HEK293 (cell line): ENCODE data around the gene NPW.

ENCODE experiments used
- CTCF ChIA-PET: fragments of 350-600 bp; formaldehyde crosslinking; extraction: SDS; loops from one replicate; lab custom pipeline; 2021; ENCODE audit warnings: antibody characterized with exemption; lab: Yijun Ruan, JAX
- POLR2A ChIA-PET: fragments of 300-600 bp; formaldehyde crosslinking; extraction: SDS; loops from one replicate; lab custom pipeline; 2020; ENCODE audit warnings: antibody characterized with exemption, inconsistent platforms; lab: Yijun Ruan, JAX
- H3K27ac ChIP-seq: fragments of 200-500 bp; sonication (Bioruptor generic); 2 replicates; pipeline ENCODE4 v1.5.1; 2014; ENCODE audit warnings: low read depth, low read length, control low read depth, inconsistent platforms; ENCODE audit errors: extremely low read depth
- H3K36me3 ChIP-seq, 2 experiments: fragments of 200-500 bp in 1 of 2; sonication (Bioruptor generic) in 1 of 2; 1 replicate in 1 of 2; 2 replicates in 1 of 2; pipeline ENCODE4 v1.5.1; 2014 to 2017; ENCODE audit warnings: inconsistent platforms in 2 of 2, low read length in 2 of 2; ENCODE audit not compliant: control insufficient read depth in 2 of 2, insufficient read depth in 1 of 2
- H3K4me1 ChIP-seq: fragments of 200-500 bp; sonication (Bioruptor generic); 2 replicates; pipeline ENCODE4 v1.5.1; 2014; ENCODE audit warnings: mild to moderate bottlenecking, low read length, inconsistent platforms; ENCODE audit not compliant: control insufficient read depth, insufficient read depth
- H3K4me3 ChIP-seq: 2 replicates; pipeline ENCODE4 v1.5.1; 2011; ENCODE audit warnings: low read depth, mild to moderate bottlenecking, control low read depth, low read length, moderate library complexity
- H3K9me3 ChIP-seq: fragments of 200-500 bp; sonication (Bioruptor generic); 2 replicates; pipeline ENCODE4 v1.5.1; 2014; ENCODE audit warnings: low read depth, low read length, inconsistent platforms; ENCODE audit not compliant: control insufficient read depth, insufficient read depth
- ZNF132 ChIP-seq: fragments of 450-650 bp; formaldehyde crosslinking; IDR thresholded peaks from 2 replicates; pipeline ENCODE4 v1.5.1; 2017; ENCODE audit warnings: missing biosample characterization, missing genetic modification characterization, borderline replicate concordance
- ZNF302 ChIP-seq: fragments of 450-650 bp; formaldehyde crosslinking; IDR thresholded peaks from 2 replicates; pipeline ENCODE4 v1.5.1; 2016; ENCODE audit warnings: missing biosample characterization, missing genetic modification characterization, low read depth
- ZNF426 ChIP-seq: fragments of 450-650 bp; formaldehyde crosslinking; IDR thresholded peaks from 2 replicates; pipeline ENCODE4 v1.5.1; 2017; ENCODE audit warnings: missing biosample characterization, missing genetic modification characterization, mild to moderate bottlenecking, inconsistent platforms, moderate library complexity
- ZNF473 ChIP-seq: fragments of 450-650 bp; formaldehyde crosslinking; IDR thresholded peaks from 2 replicates; pipeline ENCODE4 v1.5.1; 2017; ENCODE audit warnings: missing biosample characterization, missing genetic modification characterization
- ZNF518A ChIP-seq: fragments of 450-650 bp; formaldehyde crosslinking; conservative IDR thresholded peaks from 2 replicates; pipeline ENCODE4 v1.5.1; 2016; ENCODE audit warnings: low read depth, missing biosample characterization, missing genetic modification characterization
- ZNF600 ChIP-seq: fragments of 450-650 bp; formaldehyde crosslinking; IDR thresholded peaks from 2 replicates; pipeline ENCODE4 v1.5.1; 2016; ENCODE audit warnings: missing biosample characterization, missing genetic modification characterization
- ZNF704 ChIP-seq: fragments of 450-650 bp; formaldehyde crosslinking; IDR thresholded peaks from 2 replicates; pipeline ENCODE4 v1.5.1; 2016; ENCODE audit warnings: missing biosample characterization, missing genetic modification characterization
- ZSCAN30 ChIP-seq: fragments of 450-650 bp; IDR thresholded peaks from 2 replicates; pipeline ENCODE4 v1.5.1; 2018; ENCODE audit warnings: missing biosample characterization, mild to moderate bottlenecking, missing genetic modification characterization, moderate library complexity
- ZSCAN4 ChIP-seq: fragments of 450-650 bp; formaldehyde crosslinking; IDR thresholded peaks from 2 replicates; pipeline ENCODE4 v1.5.1; 2017; ENCODE audit warnings: missing biosample characterization, missing genetic modification characterization
- TF ChIP-seq, protein P1 (sequence below): fragments of 450-650 bp; formaldehyde crosslinking; IDR thresholded peaks from 2 replicates; pipeline ENCODE4 v1.5.1; 2016; ENCODE audit warnings: missing biosample characterization, missing genetic modification characterization
- TF ChIP-seq, protein P2 (sequence below): fragments of 450-650 bp; formaldehyde crosslinking; IDR thresholded peaks from 2 replicates; pipeline ENCODE4; 2016; ENCODE audit warnings: missing biosample characterization, missing genetic modification characterization

Gene NPW

DNA sequence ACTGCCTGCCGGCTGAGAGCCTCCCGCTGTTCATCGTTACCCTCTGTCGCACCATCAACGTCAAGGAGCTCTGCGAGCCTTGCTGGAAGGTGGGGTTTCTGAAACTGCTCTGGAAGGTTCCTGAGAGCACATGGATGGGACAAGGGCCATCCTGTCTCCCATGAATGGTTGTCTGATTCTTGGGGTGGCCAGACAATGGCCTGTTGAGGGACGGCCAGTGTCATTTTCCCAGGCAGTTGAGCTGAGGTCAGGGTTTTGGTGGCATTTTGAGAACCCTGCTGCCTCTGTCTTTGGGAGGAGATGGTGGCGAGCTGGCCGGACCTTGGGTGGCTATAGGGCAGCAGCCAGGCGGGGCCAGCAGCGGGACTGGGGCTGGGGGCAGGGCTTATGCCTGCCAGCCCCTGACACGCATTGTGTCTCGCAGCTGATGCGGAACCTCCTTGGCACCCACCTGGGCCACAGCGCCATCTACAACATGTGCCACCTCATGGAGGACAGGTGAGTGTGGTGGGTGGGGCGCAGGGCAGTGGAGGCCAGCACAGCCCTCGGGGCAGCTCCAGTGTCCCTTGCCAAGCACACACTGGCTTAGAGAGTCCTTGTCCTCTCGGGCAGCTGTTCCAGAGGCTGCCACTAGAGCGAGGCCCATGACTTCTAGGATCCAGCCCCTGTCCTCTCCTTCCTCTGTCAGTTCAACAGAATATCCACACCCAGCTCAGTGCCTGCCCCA is 37.3 kb downstream of the NPW start:
- H3K36me3 ChIP-seq: peaks cover 0 to 81% of the 10 kb centered on the region in 2 experiments; a peak in 2 of 3 replicates
- POLR2A ChIA-PET: interaction anchor here (1.0 to 2.0 kb wide), 2 partner anchors 9 to 28 kb away, joined by 3 to 6 read pairs; partner anchors contain the start of genes NTHL1 and TSC2

More for the DNA sequence above, 37.3 kb downstream of the NPW start:
- TF ChIP-seq ZNF518A: no peak
- TF ChIP-seq, protein P1, sequence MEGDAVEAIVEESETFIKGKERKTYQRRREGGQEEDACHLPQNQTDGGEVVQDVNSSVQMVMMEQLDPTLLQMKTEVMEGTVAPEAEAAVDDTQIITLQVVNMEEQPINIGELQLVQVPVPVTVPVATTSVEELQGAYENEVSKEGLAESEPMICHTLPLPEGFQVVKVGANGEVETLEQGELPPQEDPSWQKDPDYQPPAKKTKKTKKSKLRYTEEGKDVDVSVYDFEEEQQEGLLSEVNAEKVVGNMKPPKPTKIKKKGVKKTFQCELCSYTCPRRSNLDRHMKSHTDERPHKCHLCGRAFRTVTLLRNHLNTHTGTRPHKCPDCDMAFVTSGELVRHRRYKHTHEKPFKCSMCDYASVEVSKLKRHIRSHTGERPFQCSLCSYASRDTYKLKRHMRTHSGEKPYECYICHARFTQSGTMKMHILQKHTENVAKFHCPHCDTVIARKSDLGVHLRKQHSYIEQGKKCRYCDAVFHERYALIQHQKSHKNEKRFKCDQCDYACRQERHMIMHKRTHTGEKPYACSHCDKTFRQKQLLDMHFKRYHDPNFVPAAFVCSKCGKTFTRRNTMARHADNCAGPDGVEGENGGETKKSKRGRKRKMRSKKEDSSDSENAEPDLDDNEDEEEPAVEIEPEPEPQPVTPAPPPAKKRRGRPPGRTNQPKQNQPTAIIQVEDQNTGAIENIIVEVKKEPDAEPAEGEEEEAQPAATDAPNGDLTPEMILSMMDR: peak; percentile 56
- no peak for TF ChIP-seq ZNF473 (tag by site-specific recombination)
- no peak for TF ChIP-seq ZNF704 (tag by site-specific recombination)
- TF ChIP-seq ZNF600 (tag by site-specific recombination): peak; percentile 21; the same call in 1 of the 2 replicates
- no peak for TF ChIP-seq ZSCAN4 (tag by site-specific recombination)
- TF ChIP-seq ZSCAN30 (tag by site-specific recombination): no peak
- no peak for TF ChIP-seq ZNF302
- no peak for TF ChIP-seq ZNF426 (tag by site-specific recombination)
- no peak for TF ChIP-seq ZNF132
- TF ChIP-seq, protein P2, sequence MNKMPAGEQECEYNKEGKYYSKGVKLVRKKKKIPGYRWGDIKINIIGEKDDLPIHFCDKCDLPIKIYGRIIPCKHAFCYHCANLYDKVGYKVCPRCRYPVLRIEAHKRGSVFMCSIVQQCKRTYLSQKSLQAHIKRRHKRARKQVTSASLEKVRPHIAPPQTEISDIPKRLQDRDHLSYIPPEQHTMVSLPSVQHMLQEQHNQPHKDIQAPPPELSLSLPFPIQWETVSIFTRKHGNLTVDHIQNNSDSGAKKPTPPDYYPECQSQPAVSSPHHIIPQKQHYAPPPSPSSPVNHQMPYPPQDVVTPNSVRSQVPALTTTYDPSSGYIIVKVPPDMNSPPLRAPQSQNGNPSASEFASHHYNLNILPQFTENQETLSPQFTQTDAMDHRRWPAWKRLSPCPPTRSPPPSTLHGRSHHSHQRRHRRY: no peak
- no peak overlapping the region for H3K4me3 ChIP-seq
- no peaks in the 10 kb centered on the region for H3K4me1 ChIP-seq
- CTCF ChIA-PET: interaction anchor here (0.5 to 1.2 kb wide), 6 partner anchors 16 to 194 kb away, joined by 3 to 10 read pairs (median 4); no protein-coding TSS in a partner anchor
- H3K27ac ChIP-seq: no peak overlapping the region
- H3K9me3 ChIP-seq: no peaks in the 10 kb centered on the region
